Stimulated activated CD8-positive, alpha-beta memory T cell treated with anti-CD3 and anti-CD28 coated beads, Interleukin-12 subunit alpha, Interleukin-12 subunit beta, amount 100 ng/mL, for 4 hours (primary cell): Measurements from ENCODE around the gene WAC.
"Not testable (repeated sequence)": the region's sequence is repeated elsewhere in the genome, so short reads cannot be mapped to it uniquely, and the experiment has no call there.

Source experiments
- DNase-seq: peaks from one replicate; pipeline ENCODE4 v3.0.0-alpha.2; 2020; ENCODE audit warnings: low read depth

WAC gene

GRCh38 chr10:28616514-28616913 is 83.6 kb downstream of the WAC start:
- DNase-seq = no peak

GRCh38 chr10:28619455-28619854 is 86.5 kb downstream of the WAC start:
- no peak for DNase-seq

- no peak for DNase-seq
These were observed 87.3 kb downstream of the WAC start for GRCh38 chr10:28620251-28620650.

GRCh38 chr10:28623483-28623882 is 90.6 kb downstream of the WAC start:
- no peak for DNase-seq

GRCh38 chr10:28624351-28624750 is 91.4 kb downstream of the WAC start:
- DNase-seq = no peak

GRCh38 chr10:28627102-28627501 is 94.2 kb downstream of the WAC start:
- DNase-seq = no peak

GRCh38 chr10:28628184-28628893 is 95.4 kb downstream of the WAC start:
- DNase-seq = peak; percentile 33

GRCh38 chr10:28631896-28632583 is 99.1 kb downstream of the WAC start:
- DNase-seq = no peak

GRCh38 chr10:28632584-28632945 is 99.6 kb downstream of the WAC start:
- no peak for DNase-seq

- no peak for DNase-seq
These were observed 100.8 kb downstream of the WAC start for GRCh38 chr10:28633750-28634149.

GRCh38 chr10:28637346-28637745 is 104.4 kb downstream of the WAC start:
- no peak for DNase-seq

GRCh38 chr10:28638392-28638791 is 105.5 kb downstream of the WAC start:
- DNase-seq = no peak

GRCh38 chr10:28640551-28640950 is 107.6 kb downstream of the WAC start:
- DNase-seq = no peak

- DNase-seq = no peak
These were observed 111.7 kb downstream of the WAC start for GRCh38 chr10:28644647-28645046.

- no peak for DNase-seq
These were observed 119.2 kb downstream of the WAC start for GRCh38 chr10:28652106-28652505.

GRCh38 chr10:28652703-28653102 is 119.8 kb downstream of the WAC start:
- no peak for DNase-seq

GRCh38 chr10:28658824-28659223 is 125.9 kb downstream of the WAC start:
- not testable (repeated sequence) for DNase-seq

GRCh38 chr10:28661035-28661434 is 128.1 kb downstream of the WAC start:
- DNase-seq = no peak

- peak; percentile 20 for DNase-seq
These were observed 130.9 kb downstream of the WAC start for GRCh38 chr10:28663576-28664368.

GRCh38 chr10:28664369-28664740 is 131.4 kb downstream of the WAC start:
- DNase-seq = no peak

GRCh38 chr10:28666751-28667467 is 134.0 kb downstream of the WAC start:
- DNase-seq = no peak
